GM12872 (cell line): ENCODE data around the gene SARDH.

ENCODE experiments used
- CTCF ChIP-seq: IDR thresholded peaks from 3 replicates; pipeline ENCODE4 v1.5.1; 2011; ENCODE audit warnings: low read depth, mild to moderate bottlenecking, low read length, moderate library complexity; ENCODE audit not compliant: insufficient read depth

Gene SARDH

GRCh38 chr9:133709691-133710571 is 28.2 kb downstream of the SARDH start:
- no peak for TF ChIP-seq CTCF

GRCh38 chr9:133709015-133709611 is 29.0 kb downstream of the SARDH start:
- no peak for TF ChIP-seq CTCF

GRCh38 chr9:133708246-133709014 is 29.7 kb downstream of the SARDH start:
- no peak for TF ChIP-seq CTCF

GRCh38 chr9:133707763-133708245 is 30.3 kb downstream of the SARDH start:
- no peak for TF ChIP-seq CTCF

GRCh38 chr9:133707065-133707762 is 30.9 kb downstream of the SARDH start:
- no peak for TF ChIP-seq CTCF

- TF ChIP-seq CTCF = no peak
These were observed 31.7 kb downstream of the SARDH start for GRCh38 chr9:133706307-133707050.
